ENCODE results near the gene ADAM15. TPM values are rescaled to one million over a fixed set of nuclear protein-coding genes. Genes with fewer than 3 reads are reported as not detected.

ADAM15 gene, protein sequence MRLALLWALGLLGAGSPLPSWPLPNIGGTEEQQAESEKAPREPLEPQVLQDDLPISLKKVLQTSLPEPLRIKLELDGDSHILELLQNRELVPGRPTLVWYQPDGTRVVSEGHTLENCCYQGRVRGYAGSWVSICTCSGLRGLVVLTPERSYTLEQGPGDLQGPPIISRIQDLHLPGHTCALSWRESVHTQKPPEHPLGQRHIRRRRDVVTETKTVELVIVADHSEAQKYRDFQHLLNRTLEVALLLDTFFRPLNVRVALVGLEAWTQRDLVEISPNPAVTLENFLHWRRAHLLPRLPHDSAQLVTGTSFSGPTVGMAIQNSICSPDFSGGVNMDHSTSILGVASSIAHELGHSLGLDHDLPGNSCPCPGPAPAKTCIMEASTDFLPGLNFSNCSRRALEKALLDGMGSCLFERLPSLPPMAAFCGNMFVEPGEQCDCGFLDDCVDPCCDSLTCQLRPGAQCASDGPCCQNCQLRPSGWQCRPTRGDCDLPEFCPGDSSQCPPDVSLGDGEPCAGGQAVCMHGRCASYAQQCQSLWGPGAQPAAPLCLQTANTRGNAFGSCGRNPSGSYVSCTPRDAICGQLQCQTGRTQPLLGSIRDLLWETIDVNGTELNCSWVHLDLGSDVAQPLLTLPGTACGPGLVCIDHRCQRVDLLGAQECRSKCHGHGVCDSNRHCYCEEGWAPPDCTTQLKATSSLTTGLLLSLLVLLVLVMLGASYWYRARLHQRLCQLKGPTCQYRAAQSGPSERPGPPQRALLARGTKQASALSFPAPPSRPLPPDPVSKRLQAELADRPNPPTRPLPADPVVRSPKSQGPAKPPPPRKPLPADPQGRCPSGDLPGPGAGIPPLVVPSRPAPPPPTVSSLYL
- 46.0 TPM for total RNA-seq

GRCh38 chr1:155050560-155051341 is at the start of gene ADAM15:
Gene ADAM15, plus strand, starts transcription at chr1:155051316. Its CDS starts 71 bp downstream, at chr1:155051387.
- peak; percentile 49 for DNase-seq

- no peak for DNase-seq
Observed at GRCh38 chr1:155001425-155001674, 49.8 kb upstream of the ADAM15 start.

- peak; percentile 98 for DNase-seq
Observed at GRCh38 chr1:155001675-155002463, 49.2 kb upstream of the ADAM15 start.

GRCh38 chr1:155002464-155003226 is 48.5 kb upstream of the ADAM15 start, which contains the start of gene ZBTB7B:
Gene ZBTB7B, plus strand, starts transcription at chr1:155002802. Its CDS starts 11,859 bp downstream, at chr1:155014661.
- DNase-seq = peak; percentile 37

DNA sequence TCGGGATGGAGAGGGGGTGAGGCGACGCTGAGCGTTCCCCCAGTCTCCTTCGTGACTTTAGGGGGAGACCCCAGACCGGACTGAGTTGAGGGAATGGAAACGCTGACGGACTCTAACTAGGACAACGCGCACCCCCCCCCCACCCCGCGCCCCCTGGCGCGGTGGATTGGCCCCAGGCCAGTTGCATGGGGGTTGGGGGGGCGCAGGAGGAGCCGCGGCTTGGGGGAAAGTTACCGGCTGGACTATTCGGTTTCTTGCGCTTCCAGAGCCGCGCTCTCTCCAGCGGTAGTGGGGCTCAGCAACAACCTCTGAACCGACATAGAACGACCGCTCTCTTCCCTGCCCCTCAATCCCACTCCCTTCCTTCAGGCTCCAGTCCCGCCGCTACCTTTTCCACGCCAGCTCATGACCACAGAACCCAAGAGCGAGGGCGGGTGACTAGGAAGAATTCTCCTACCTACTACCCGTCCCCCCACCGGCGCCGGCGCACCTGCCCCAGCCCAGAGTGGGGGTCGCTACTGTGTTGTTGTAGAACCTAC is 47.8 kb upstream of the ADAM15 start:
- DNase-seq = peak; percentile 26

DNA sequence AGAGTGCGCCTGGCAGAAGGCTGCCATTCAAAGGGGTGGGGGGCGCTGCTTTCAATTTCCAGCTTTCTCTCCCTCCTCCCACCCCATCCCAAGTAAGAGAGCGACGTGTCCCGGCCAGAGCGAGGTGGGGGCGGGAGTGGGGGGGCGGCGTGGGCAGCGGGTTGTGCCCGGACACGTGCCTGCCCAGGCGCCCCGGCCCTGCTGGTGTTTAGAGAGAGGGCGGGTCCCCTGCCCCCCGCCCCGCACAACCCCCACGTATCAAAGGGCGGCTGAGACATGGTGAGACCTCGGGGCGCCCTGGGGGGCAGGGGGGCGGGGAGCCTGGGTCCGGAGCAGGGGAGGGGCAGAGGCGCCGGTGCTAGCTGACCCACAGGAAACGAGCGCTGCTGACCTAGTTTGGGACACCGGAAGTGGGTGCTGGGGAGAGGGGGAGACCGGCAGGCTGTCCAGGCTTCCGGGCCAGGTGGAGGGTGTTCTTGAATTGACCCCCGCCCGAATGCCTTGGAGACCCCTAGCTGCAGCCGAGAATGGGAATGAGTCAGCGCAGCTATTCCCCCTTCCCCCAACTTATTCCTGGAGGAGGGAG is 47.3 kb upstream of the ADAM15 start:
- peak; percentile 14 for DNase-seq

DNA sequence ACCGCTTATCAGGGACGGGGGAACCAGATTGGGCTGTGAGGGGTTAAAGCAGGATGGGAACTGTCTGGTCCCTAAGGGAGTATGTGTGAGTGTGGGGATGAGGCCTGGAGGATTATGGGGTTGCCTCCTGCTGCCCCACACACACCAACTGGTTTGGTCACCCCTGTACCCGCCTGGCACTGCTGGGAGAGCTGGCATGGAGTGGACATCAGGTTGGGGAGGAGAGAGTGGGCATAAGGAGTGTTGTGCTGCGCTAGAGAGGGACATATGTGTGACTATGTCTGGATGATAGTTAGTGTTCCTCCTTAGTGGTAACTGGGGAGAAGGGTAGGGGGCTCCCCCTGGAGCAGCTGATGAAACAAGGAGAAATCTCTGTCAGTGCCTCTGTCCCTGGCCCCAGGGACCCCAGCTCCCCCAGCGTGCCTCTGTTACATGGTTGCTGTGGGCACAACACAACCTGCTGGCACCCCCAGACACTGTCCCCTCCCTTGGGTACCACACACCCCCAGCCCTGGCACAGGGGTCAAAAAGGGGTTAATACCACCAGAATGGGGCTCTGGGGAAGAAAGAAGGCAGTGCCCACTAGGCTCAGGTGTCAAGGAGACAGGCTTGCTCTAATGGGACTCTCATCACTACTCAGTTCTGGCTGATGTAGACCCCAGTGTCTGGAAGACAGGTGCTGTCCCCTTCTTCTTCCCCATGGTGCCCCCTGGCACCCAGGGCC is 46.6 kb upstream of the ADAM15 start:
- no peak for DNase-seq

DNA sequence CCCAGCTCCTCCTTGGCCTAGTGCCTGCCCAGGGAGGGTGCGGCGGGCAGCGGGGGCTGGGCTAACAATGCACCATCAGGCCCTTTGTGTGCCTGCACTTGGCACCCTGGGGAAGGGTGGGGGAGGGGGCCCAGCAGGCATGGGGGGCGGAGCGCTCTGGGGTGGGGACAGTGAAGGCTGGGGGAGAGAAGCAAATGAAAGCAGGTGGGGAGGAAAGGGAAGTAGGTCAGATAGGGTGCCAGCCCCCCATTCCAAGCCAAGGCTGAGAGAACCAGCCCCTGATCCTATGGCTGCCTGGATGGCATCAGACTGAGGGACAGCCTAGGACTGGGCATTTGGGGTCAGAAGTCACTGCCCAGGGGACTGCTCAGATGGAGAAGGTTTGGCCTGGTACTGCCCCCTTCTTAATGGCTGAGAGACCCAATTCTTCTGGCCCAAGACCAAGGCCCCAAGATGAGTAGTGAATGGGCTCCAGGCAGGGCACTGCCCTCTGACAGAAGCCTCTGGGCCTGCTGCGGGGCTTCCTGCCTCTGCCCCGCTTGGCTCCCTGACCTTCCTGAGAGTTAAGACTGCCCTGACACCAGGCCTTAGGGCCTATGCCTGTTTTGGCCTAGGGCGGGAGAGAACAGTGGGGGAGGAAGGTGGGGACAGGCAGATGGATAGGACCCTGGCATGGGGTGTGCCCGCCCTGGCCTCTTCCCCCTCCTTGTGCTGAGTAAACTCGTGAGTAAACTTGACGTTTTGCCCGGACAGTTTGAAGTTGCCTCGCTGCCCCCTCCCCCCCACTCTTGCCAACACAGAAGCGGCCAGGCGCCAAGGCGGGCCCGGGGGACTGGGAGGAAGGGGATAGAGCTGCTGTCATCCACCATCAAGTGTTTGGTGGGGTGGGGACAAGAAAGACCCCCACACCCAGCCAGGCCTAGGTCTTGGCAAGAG is 45.8 kb upstream of the ADAM15 start:
- DNase-seq = no peak

DNA sequence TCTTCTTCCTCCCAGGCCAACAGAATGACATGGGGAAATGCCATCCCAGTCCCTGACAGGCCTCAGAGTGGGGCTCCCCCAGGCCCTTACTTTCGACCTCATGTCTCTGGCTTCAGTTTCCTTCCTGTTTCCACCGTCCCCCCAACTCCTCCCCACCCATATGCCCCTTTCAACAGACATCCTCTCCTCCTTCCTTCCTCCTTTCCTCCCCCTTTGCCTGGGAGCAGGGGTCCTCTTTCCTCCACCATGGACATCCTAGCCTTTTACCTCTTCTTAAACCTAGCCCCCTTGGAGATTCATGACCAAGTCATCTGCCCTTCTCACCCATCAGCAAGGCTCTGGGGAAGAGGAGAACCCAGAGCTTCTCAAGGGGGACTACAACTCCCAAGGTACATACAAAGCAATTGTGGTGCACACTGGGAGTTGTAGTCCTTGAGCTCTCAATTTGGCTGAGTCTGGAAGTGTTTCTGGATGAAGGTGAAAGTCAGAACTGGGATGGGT is 44.5 kb upstream of the ADAM15 start:
- peak; percentile 4 for DNase-seq

DNA sequence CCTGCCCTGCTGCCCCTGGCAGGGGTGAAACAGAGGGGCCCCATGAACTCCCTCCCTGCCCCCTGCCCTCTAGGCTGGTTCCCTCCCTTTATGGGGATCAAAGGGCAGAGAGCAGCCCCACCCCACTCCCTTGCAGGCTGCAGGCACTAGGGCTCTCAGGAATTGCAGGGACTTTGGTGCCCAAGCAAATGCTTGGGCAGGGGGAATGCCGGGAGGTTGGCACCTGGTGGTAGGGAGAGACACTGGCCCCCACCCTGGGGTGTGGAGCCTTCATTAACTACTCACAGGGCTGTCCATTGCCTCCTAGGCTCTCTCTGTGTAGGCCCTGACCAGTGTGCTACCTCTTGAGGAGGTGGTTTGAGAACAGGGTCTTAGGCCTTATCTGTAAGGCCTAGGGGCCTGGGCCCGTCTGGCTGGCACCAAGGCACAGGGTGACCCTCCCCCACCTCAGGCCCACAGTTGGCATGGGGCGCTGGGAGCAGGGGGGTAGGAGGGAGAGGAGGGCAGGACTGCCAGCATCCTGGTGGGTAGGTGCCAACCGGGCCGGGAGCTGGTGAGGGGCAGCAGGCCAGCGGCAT is 43.8 kb upstream of the ADAM15 start:
- no peak for DNase-seq

DNA sequence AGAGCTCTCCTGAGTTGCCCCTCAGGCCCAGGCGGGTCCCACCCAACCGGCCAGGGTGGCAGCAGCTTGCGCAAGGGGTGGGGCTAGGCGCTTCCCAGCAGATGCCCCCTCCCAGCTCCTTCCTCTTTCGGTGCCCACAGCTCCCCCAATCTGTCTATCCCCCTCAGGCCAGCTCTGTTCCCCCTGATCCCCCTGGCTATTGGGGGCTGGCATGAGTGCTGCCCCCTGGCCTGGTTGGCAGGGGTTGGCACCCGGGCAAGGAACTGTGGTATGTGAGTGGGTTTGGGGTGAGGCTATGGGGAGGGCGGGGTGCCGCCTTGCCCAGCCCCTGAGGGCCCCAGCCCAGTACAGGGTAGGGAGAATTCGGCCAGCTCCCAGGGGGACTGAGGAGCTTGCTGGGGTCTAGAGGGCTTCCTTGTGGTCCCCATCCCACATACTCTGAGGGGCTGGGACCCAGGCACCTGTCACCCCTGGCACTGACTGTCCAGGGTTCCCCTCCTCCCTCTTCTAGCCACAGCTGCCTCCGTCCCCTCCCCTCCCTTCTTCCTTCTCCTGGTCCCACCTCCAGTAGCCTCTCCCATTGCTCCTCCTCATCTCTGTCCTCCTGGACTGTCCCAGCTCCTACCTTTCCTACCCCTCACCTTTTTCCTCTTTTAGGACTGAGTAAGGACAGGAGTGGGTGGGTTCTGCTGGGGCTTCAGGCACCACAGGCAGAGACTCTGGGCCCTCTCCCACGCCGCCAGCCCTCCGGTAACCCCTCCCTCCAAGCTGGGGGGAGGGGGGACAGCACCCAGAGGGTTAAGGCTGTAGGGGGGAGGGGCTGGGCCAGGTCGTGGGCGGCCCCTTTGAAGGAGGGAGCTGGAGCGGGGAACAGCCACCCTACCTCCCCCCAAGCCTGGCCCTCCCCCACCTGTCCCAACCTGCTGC is 42.8 kb upstream of the ADAM15 start:
- no peak for DNase-seq

- DNase-seq = no peak
Observed at GRCh38 chr1:155009221-155009711, 41.9 kb upstream of the ADAM15 start.

GRCh38 chr1:155009742-155010141 is 41.4 kb upstream of the ADAM15 start:
- DNase-seq = no peak

DNA sequence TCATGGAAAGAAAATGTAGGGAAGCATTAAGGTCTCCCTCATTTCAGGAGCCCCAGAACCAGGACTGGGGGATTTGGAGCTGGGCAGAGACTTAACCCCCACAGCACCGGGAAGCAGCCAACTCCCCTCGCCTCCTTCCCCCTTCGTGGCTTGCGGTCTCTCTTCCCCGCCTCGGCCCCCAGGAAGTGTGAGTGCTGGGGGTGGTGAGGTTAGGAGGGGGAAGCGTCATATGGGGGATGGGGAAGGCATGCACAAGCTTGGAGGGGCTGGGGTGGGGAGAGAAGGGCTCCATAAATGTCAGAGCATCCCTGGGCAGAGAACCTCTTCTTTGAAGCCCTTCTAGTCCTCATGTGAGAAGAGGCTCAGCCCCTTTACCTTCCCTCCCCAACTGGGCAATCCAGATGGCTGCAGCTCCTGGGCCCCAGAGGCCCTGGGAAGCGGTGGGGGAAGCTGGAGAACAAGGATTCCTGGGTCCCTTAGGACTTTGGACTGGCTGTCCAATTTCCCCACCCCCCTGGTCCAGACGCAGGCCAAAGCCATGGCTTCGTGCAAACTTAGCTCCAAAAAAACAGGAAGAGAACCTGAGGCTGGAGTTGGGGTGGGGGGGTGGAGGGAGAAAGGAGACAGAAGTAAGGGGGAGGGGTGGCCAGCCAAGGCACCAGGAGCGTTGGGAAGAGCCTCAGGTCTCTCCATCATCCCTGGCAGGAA is 40.8 kb upstream of the ADAM15 start:
- DNase-seq = no peak

DNA sequence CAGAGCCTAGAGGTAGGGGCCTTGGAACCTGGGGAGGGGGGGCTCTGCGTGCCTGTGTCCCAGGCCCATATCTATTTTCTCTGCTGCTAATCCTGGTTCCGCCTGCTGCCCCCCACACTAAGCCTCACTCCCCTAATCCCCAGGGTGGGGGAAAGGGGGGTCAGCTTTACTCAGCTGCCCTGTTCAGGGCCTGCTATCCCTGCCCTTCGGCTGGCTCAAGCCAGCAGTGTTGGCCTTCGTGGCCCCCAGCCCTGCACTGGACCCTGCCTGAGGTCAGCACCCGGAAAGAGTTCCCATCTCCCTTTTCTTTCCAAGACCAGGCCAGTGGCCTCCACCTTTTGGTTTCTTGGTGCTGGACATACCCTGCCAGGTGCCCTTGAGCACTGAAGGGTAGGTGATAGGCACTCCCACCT is 40.1 kb upstream of the ADAM15 start:
- no peak for DNase-seq

All from skin of body (tissue), 2 donors.